Esophagus squamous epithelium (tissue), 4 donors: ENCODE data around the gene RPL32.

Experiments
- CTCF ChIP-seq, 6 experiments: fragments of 450-650 bp in 4 of 6; fragments of 200-600 bp in 2 of 6; sonication (generic) in 2 of 6; IDR thresholded peaks; one replicate each; pipeline ENCODE4 v1.5.1; 2016 to 2019; ENCODE audit warnings: antibody characterized with exemption in 6 of 6, mild to moderate bottlenecking in 4 of 6, moderate library complexity in 4 of 6
- POLR2A ChIP-seq, 4 donors: fragments of 450-650 bp; IDR thresholded peaks; one replicate each; pipeline ENCODE4 v1.6.1; 2017; ENCODE audit warnings: antibody characterized with exemption in 4 of 4, mild to moderate bottlenecking in 4 of 4, moderate library complexity in 3 of 4

- TF ChIP-seq CTCF (IDR thresholded peaks at IDR 0.05) (no peak), POLR2A (IDR thresholded peaks at IDR 0.05) (no peak)
Observed at GRCh38 chr3:12799525-12800440, 41.6 kb downstream of the RPL32 start.
